Activated CD4-positive, CD25-positive, alpha-beta regulatory T cell (primary cell): ENCODE measurements around the gene PEX10.
"Not testable (repeated sequence)": the region's sequence is repeated elsewhere in the genome, so short reads cannot be mapped to it uniquely, and the experiment has no call there.

Experiments used
- DNase-seq, 4 experiments: peaks; one replicate each; lab custom pipeline; 2025; lab: John Stamatoyannopoulos, UW

PEX10 gene

DNA sequence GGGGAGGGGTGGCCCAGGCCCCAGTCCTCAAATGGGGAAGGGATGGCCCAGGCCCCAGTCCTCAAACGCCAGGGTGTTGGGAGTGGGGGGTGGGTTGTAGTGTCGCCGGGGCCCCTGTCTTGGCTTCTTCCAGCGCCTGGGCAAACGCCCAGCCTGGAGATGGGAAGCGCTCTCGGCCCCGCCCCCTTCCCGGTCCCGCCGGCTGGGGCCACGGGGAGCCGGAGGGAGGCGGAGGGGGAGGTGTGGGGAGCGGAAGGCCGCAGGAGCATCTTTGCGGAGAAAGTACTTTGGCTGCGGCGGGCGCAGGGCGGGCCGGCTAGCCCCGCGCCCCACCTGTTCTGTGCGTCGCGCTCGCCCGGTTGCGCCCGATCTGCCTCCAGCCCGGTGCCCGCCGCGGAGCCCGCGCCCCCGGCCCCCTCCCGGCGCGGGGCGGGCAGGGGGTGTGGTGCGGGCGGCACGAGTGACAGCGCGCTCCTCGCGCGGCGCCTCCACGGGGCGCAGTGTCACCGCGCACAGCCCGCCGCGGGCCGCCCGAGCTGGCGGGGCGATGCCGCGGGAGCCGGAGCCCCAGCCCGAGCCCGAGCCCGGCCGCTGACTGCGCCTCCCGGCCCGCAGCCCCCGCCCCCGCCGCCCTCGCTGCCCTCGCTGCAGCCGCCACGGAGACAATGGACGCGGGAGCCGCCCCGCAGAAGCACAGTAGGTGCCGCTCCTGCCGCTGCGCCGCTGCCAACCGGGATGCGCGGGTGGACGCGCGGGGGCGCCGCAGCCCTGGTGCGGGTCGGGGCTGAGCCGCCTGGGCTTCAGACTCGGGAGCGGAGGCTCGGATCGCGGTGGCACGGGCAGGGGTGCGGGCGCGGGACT lies 31.1 kb upstream of the PEX10 start:
- DNase-seq = no peak

DNA sequence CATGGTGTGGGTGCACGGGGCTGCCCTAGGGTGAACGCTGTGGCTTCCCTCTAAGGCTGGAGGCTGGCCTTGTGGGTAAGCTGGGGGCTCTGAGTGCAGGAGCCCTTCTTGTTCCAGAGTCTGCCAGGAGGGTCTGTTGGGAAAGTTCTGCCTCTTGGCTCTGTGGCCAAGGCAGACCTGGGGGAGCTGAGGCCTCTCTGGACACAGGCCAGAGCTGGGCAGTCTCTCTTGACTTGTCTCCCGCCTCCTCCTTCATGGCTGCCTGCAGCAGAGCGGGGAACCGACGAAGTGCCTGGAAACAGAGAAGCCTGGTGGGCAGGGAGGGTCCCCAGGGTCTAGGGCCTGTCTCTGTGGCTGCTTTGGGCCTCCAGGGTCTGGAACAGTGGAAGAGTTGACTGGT lies 30.3 kb upstream of the PEX10 start:
- DNase-seq = no peak

GRCh38 chr1:2441746-2442145 lies 29.4 kb upstream of the PEX10 start:
- no peak for DNase-seq

DNA sequence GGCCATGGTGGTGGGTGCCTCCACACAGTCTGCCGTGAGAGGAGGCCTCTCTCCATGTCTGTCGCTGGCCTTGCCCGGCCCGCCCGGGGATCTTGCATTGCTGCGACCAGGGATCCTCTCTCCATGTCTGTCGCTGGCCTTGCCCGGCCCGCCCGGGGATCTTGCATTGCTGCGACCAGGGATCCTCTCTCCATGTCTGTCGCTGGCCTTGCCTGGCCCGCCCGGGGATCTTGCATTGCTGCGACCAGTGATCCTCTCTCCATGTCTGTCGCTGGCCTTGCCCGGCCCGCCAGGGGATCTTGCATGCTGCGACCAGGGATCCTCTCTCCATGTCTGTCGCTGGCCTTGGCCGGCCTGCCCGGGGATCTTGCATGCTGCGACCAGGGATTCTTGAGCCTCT lies 28.0 kb upstream of the PEX10 start:
- not testable (repeated sequence) for DNase-seq

- DNase-seq = no peak
Measured at GRCh38 chr1:2439369-2439768, 27.0 kb upstream of the PEX10 start.

DNA sequence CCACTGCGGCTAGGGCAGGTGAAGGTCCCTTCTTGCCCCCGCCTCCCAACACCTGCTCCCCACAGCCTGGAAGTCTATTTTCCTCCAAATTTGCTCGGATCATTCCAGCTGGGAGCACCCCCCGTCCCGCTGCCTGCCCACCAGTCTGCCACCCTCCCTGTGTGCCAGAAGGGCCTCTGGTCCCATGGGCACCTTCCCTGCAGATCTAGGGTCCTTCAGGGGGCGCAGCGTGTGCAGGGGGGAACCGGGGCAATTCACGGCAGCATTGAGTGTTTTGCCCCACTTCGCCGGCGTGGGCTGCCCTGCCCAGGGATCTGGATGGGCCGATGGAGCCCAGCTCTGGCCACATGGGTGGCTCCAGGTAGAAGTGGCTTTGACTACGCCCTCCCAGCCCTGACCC lies 26.3 kb upstream of the PEX10 start:
- no peak for DNase-seq

DNA sequence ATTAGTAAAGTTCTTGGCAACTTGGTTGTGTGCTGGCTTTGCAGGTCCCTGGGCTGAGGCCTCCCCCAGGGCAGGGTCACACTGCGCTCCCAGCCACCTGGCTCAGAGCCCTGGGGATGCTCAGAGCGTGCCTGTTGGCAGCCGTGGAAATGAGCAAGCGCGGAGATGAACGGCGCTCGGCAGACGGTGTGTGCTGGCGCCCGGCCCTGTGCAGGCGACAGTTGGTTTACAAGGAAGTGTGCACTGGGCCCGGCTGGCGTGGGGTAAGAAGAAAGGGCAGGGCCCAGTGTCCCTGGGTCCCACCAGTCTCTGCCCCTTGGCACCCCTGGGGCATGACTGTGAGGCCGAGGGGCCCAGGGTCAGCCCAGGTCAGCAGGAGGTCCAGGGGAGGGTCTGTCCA lies 25.7 kb upstream of the PEX10 start:
- DNase-seq = no peak

GRCh38 chr1:2437617-2438016 lies 25.3 kb upstream of the PEX10 start:
- DNase-seq = no peak

DNA sequence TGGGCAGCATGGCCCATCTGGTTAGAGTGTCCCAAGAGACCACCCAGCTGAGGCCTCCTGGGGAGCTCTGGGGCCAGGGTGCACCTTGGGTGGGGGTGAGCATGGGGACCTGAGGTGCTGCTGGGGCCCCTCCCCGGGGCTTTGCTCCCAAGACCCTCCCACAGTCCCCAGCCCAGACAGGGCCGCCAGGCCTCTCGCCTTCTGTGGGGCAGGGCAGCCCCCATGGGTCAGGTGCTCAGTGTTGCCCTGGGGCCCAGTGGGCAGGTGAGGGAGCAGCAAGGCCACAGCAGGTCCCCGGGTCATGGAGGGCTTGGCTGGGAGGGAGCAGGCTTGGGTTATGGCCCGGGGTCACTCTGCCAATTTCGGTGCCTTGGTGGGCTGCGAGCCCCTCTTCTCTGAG lies 24.5 kb upstream of the PEX10 start:
- DNase-seq = no peak

DNA sequence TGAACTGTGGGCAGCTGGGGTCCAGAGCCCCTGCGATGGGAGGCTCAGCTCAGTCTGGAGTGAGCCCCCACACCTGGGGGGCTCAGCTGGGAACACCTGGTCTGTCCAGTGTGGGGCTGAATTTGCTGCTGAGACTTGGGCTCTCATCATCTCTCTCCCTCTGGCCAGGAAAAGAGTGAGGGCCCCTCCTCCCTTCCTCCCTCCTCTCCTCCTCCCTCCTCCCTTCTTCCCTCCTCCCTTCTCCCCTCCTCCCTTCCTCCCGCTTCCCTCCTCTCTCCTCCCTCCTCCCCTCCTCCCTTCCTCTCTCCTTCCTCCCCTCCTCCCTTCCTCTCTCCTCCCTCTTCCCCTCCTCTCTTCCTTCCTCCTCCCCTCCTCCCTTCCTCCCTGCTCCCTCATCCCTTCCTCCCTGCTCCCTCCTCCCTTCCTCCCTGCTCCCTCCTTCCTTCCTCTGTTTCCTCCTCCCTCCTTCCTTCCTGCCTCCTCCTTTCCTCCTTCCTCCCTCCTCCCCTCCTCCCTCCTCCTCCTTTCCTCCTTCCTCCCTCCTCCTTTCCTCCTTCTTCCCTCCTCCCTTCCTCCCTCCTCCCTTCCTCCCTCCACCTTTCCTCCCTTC lies 23.5 kb upstream of the PEX10 start:
- DNase-seq = no peak

DNA sequence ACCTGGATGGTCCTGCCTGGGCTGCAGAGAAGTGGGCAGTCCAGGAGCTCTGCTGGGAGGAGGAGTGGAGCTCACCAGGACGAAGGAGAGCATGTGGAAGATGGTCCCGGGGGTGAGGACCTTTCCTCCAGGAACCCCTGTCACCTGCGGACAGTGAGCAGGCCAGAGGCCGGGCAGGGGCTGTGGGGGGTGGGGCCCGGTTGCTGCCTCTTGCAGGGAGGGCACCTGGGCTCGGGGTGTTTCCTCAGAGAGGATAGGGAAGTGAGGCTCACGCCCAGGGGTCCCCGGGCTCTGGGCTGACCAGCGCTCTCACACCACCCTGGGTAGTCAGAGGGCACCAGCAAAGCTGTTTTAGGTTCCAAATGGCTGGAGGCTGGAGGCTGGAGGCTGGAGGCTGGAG lies 22.7 kb upstream of the PEX10 start:
- no peak for DNase-seq

DNA sequence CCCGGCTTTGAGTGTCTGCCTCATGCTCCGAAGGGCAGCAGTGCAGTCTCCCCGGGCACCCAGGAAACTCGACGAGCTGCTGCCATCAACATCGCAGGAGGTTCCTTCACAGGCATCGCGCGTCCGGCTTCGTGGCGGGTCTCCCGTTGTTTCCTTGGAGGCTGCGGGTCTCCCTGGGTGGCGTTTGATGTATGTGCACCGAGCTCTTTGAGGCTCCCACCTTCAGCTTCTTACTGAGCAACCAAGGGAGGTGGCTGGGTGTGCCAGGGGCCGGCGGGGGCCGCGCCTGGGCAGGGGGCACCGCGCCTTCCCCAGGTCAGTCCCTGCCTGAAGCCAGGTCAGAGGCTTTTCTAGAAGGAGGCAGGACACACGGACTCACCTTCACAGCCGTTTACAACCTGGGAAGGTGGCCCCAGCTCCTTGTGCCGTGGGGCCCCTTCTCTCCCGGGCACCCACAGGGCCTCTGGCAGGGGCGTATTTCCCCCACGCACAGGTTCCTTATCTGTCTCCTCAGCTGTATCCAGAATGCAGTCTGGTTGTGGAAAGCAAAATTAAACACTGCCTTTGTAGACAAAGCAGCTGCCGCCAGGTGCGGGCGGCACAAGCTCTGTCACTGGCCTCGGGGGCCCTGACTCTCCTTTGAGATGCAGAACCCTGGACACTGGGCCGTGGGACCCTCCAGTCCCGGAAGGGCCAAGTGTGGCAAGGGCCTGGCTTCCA lies 21.7 kb upstream of the PEX10 start:
- no peak for DNase-seq

DNA sequence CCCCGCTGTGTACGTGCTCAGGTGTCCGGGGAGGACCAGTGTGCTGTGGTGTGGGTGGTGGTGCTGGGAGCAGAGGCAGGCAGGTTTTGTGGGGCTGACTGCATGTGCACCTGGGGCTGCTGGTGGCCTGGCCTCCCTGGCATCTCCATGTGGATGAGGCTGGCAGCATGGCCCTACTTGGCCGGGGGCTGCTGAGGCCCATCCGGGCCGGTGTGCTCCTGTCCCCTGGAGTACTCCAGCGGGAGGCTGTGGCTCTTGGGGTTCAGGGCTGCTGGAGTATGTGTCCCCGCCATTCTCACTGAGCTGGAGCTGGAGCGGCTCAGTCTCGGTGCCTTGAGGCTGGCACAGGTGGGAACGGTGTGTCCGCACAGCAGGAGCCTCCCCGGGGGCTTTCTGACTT lies 20.8 kb upstream of the PEX10 start:
- no peak for DNase-seq

DNA sequence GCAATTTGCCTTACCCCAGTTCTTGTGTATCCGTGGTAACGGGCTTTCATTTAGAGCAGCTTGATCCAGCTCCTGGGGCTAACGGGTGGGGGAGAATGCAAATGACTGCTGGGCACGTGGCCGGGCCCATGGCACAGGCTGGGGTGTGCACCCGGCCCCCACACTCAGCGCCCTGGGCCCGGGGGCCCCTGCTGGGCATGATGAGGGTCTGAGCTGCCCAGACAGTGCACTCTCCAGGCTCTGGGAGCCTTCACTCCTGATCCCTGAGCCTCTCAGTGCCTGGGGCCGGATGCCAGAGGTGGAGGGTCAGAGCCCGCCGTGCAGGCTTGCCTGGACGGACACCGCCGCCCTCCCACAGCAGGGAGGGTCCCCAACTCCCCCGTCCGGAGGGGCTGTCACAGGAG lies 20.1 kb upstream of the PEX10 start:
- no peak for DNase-seq

DNA sequence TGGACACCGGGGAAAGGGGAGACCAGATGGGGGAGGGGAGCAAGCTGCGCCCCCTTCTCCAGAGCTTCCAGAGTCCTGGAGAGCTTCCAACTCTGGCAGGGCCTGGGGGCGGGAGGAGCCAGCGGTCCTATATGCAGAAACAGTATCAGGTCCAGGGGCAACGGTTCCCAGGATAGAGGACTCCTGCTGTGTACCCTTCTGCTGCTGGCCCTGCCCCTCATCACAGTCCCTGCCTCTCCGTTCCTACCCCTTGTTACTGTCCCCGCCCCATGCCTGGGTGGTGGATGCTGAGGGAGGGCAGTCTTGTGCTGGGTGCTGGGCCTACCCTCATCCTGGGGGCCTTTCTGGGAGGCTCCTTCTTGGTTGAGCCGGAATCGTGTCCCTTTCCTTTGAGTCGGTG lies 19.2 kb upstream of the PEX10 start:
- DNase-seq = no peak

GRCh38 chr1:2431103-2431502 lies 18.7 kb upstream of the PEX10 start:
- no peak for DNase-seq

DNA sequence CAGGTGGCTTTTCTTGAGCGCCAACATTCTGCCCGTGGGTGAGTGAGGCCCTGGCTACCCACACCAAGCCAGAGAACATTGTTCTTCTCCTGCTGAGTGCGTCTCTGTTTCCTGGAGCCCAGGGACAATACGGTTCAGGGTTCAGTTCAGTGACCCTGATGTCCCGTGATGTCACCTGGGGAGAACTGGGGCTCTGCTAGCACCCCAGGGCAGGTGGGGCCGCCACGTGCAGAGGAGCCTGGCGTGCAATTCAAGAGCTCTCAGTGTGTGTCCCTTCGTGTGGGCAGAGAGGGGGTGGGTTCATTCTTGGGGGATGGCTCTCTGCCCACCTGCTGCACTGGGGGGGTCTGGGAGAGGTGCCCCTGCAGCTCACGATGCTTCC lies 18.2 kb upstream of the PEX10 start:
- no peak for DNase-seq

- DNase-seq = no peak
Measured at GRCh38 chr1:2429780-2430591, 17.6 kb upstream of the PEX10 start.

DNA sequence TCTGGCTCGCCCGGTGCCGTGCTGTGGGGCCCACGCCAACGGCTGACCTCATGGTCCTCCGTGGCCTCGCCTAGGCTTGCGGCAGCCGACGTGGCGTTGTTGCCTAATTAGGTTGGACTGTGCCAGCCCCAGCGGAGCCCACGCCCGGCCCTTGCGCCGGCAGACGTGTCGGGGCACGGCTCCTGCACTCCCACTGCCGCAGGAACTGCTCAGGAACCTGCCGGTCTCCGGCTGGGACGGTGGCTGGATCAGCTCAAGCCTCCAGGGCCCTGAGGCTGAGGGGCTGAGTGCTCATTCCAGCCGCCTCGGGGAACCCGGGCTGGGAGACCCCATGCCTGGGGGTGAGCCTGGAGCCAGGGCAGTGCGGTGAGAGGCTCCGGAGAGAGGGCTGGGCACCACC lies 16.1 kb upstream of the PEX10 start:
- DNase-seq = no peak

DNA sequence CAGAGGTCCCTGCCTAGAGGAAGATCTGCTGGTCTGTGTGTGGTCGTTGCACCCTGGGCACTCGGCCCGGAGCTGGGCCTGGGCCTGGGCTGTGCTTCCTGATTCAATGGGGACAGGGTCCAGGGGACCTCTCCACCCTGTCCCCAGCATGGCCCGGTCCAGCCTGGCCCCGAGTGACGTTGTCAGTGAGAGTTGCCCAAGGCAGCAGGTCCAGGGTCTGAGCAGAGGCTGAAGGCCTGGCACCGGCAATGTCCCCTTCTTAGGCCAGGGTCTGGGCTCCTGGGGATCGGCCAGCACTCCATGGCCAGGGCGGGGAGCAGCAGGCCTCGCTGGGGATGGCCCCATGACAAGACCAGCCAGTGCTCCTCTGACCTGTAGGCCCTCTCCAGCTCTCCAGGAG lies 15.6 kb upstream of the PEX10 start:
- DNase-seq = no peak

- no peak for DNase-seq
Measured at GRCh38 chr1:2427051-2427450, 14.7 kb upstream of the PEX10 start.

GRCh38 chr1:2426540-2426939 lies 14.2 kb upstream of the PEX10 start:
- DNase-seq = no peak
